ENCODE data around the gene SNPH. TPM values are rescaled to one million over a fixed set of nuclear protein-coding genes. Genes with fewer than 3 reads are reported as not detected.

SNPH gene
- total and polyA plus RNA-seq, 2 experiments from 2014 or later, result 5.7 to 11.2 TPM

- H3K4me1 ChIP-seq (ENCODE audit: insufficient read depth), result peaks cover 23% of the 10 kb centered on the region
- no peak overlapping the region for H3K9ac ChIP-seq
- H3K27me3 ChIP-seq (replicated peaks; ENCODE audit: insufficient read depth), result no peaks in the 10 kb centered on the region
- no peaks in the 10 kb centered on the region for H3K36me3 ChIP-seq (ENCODE audit: low read depth)
- H3K27ac ChIP-seq, result no peak overlapping the region
- H3K9me3 ChIP-seq (ENCODE audit: low read depth), result no peaks in the 10 kb centered on the region
- H3K4me2 ChIP-seq (ENCODE audit: unreplicated experiment), result peak overlapping the region; percentile 35
- H4K20me1 ChIP-seq (ENCODE audit: insufficient read depth), result no peaks in the 10 kb centered on the region
- 0 out of 2 replicates have a peak, but pooled peaks cover 5% of the 10 kb centered on the region for H3K79me2 ChIP-seq (ENCODE audit: insufficient read depth)
- in situ Hi-C loops (cut with MboI), result no loop called here
- no peak overlapping the region for H3K4me3 ChIP-seq
- peak; percentile 82 for DNase-seq
- H3K9me2 ChIP-seq (ENCODE audit: insufficient read depth), result no peaks in the 10 kb centered on the region
- TF ChIP-seq EZH2 (IDR thresholded peaks at IDR 0.05; ENCODE audit: insufficient read depth, poor library complexity, severe bottlenecking) (no peak), EZH2phosphoT487 (IDR thresholded peaks at IDR 0.05; ENCODE audit: insufficient read depth, low read depth) (no peak)
- peak overlapping the region; percentile 81 for H2AFZ ChIP-seq
- WGBS, 2 experiments (ENCODE audit: low coverage in 1 of 2, low lambda C conversion rate in 2 of 2, missing lambda C conversion rate in 2 of 2), result 19 to 26% methylated on average over 1 of the region's 1 CpG
- H3F3A ChIP-seq (ENCODE audit: insufficient read depth), result no peaks in the 10 kb centered on the region
Measured at GRCh38 chr20:1263853-1264252, 2.2 kb upstream of the SNPH start.

GRCh38 chr20:1264727-1265126, 1.4 kb upstream of the SNPH start:
- Histone ChIP-seq H3K9me3 (ENCODE audit: low read depth) (no peaks in the 10 kb centered on the region), H3K9me2 (ENCODE audit: insufficient read depth) (no peaks in the 10 kb centered on the region), H3K9ac (no peak overlapping the region), H3K79me2 (ENCODE audit: insufficient read depth) (0 out of 2 replicates have a peak, but pooled peaks cover 5% of the 10 kb centered on the region), H3F3A (ENCODE audit: insufficient read depth) (no peaks in the 10 kb centered on the region), H3K27me3 (replicated peaks; ENCODE audit: insufficient read depth) (no peaks in the 10 kb centered on the region), H3K4me2 (ENCODE audit: unreplicated experiment) (no peak overlapping the region), H3K27ac (no peak overlapping the region), H3K4me3 (no peak overlapping the region), H4K20me1 (ENCODE audit: insufficient read depth) (no peaks in the 10 kb centered on the region), H3K36me3 (ENCODE audit: low read depth) (no peaks in the 10 kb centered on the region), H3K4me1 (ENCODE audit: insufficient read depth) (peaks cover 23% of the 10 kb centered on the region), H2AFZ (peak overlapping the region; percentile 95; the same call in 1 of the 2 replicates)
- no peak for DNase-seq
- in situ Hi-C loops (cut with MboI), result no loop called here
- 85 to 95% methylated on average over 2 of the region's 2 CpGs for WGBS, 2 experiments (ENCODE audit: low coverage in 1 of 2, low lambda C conversion rate in 2 of 2, missing lambda C conversion rate in 2 of 2)
- no peak for TF ChIP-seq EZH2phosphoT487 (IDR thresholded peaks at IDR 0.05; ENCODE audit: insufficient read depth, low read depth)
- TF ChIP-seq EZH2 (IDR thresholded peaks at IDR 0.05; ENCODE audit: insufficient read depth, poor library complexity, severe bottlenecking), result no peak

DNA sequence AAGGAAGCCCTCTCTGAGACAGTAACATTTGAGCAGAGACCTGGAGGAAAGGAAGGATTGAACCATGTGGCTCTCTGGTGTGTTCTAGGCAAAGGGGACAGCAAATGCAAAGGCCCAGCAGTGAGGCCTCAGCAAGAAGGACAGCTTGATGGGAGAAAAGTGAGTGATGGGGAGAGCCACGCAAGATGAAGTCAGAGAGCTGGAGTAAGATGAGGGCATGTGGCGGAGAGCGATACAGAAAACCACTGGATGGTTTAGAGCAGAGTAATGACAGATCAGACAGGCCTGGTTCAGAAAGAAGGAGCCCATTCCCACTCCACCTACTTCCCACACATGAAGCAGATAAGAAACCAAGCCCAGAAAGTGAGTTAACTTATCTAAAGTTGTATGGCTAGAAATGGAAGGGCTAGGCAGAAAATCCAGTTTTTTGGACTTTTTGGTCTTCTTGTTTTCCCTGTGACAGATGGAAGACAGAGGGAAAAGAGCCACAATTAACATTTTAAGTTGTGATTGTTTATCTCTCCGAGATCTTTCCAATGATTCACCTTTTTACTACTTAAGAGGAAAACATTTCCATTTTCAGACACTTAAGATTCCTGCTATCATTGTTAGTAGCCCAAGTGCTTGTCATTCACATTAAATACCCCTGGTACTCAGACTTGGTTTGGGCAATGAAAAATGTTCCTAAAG, 723 bp upstream of the SNPH start:
- Histone ChIP-seq H3K27ac (peak overlapping the region; percentile 48), H3K36me3 (ENCODE audit: low read depth) (no peaks in the 10 kb centered on the region), H4K20me1 (ENCODE audit: insufficient read depth) (no peaks in the 10 kb centered on the region), H3K27me3 (replicated peaks; ENCODE audit: insufficient read depth) (no peaks in the 10 kb centered on the region), H2AFZ (peak overlapping the region; percentile 95), H3F3A (ENCODE audit: insufficient read depth) (no peaks in the 10 kb centered on the region), H3K9me2 (ENCODE audit: insufficient read depth) (no peaks in the 10 kb centered on the region), H3K9ac (peak overlapping the region; percentile 72), H3K4me2 (ENCODE audit: unreplicated experiment) (peak overlapping the region; percentile 89), H3K9me3 (ENCODE audit: low read depth) (no peaks in the 10 kb centered on the region), H3K79me2 (ENCODE audit: insufficient read depth) (0 out of 2 replicates have a peak, but pooled peaks cover 5% of the 10 kb centered on the region), H3K4me1 (ENCODE audit: insufficient read depth) (peaks cover 23% of the 10 kb centered on the region), H3K4me3 (peak overlapping the region; percentile 76)
- in situ Hi-C loops (cut with MboI), result no loop called here
- 92 to 96% methylated on average over 4 of the region's 4 CpGs for WGBS, 2 experiments (ENCODE audit: low coverage in 1 of 2, low lambda C conversion rate in 2 of 2, missing lambda C conversion rate in 2 of 2)
- TF ChIP-seq EZH2phosphoT487 (IDR thresholded peaks at IDR 0.05; ENCODE audit: insufficient read depth, low read depth), result no peak
- no peak for TF ChIP-seq EZH2 (IDR thresholded peaks at IDR 0.05; ENCODE audit: insufficient read depth, poor library complexity, severe bottlenecking)
- DNase-seq, result peak; percentile 9

DNA sequence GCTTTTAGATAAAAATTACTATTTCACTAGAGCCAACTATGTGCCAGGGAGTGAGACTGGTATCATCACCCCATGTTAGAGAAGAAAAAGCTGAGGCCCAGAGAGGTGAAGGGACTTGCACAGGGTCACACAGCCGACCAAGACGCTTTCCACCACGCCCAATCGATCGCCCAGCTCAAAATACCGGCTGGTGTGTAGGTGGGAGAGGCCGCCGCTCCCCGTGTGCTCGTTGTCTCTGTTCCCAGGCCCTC, 253 bp upstream of the SNPH start:
- in situ Hi-C loops (cut with MboI), result no loop called here
- no peak for TF ChIP-seq EZH2 (IDR thresholded peaks at IDR 0.05; ENCODE audit: insufficient read depth, poor library complexity, severe bottlenecking)
- TF ChIP-seq EZH2phosphoT487 (IDR thresholded peaks at IDR 0.05; ENCODE audit: insufficient read depth, low read depth), result no peak

More for the DNA sequence above, 253 bp upstream of the SNPH start:
- Histone ChIP-seq H3K9me3 (ENCODE audit: low read depth) (no peaks in the 10 kb centered on the region), H3K9me2 (ENCODE audit: insufficient read depth) (no peaks in the 10 kb centered on the region), H3K9ac (peak overlapping the region; percentile 72), H4K20me1 (ENCODE audit: insufficient read depth) (no peaks in the 10 kb centered on the region), H3K4me2 (ENCODE audit: unreplicated experiment) (peak overlapping the region; percentile 89), H3K27me3 (replicated peaks; ENCODE audit: insufficient read depth) (no peaks in the 10 kb centered on the region), H3K27ac (peak overlapping the region; percentile 48), H3K4me1 (ENCODE audit: insufficient read depth) (peaks cover 23% of the 10 kb centered on the region), H2AFZ (peak overlapping the region; percentile 95), H3K36me3 (ENCODE audit: low read depth) (no peaks in the 10 kb centered on the region), H3K4me3 (peak overlapping the region; percentile 76), H3K79me2 (ENCODE audit: insufficient read depth) (0 out of 2 replicates have a peak, but pooled peaks cover 5% of the 10 kb centered on the region), H3F3A (ENCODE audit: insufficient read depth) (no peaks in the 10 kb centered on the region)
- DNase-seq, result no peak
- WGBS, 2 experiments (ENCODE audit: low coverage in 1 of 2, low lambda C conversion rate in 2 of 2, missing lambda C conversion rate in 2 of 2), result 1 to 2% methylated on average over 10 of the region's 10 CpGs

Measured in GM23248 (cell line).